HFFc6 (cell line): Measurements from ENCODE around the gene SOWAHB. TPM values are rescaled to one million over a fixed set of nuclear protein-coding genes. Genes with fewer than 3 reads are reported as not detected.

Experiments
- DNase-seq: peaks from one replicate; pipeline ENCODE4 v3.0.0-alpha.2; 2018
- H3K27ac Mint-ChIP-seq: 2 replicates; pipeline ENCODE4 v1.8.0; 2020; ENCODE audit warnings: mild to moderate bottlenecking, mixed read lengths
- H3K27me3 Mint-ChIP-seq: 2 replicates; pipeline ENCODE4 v1.8.0; 2021; ENCODE audit warnings: mild to moderate bottlenecking, moderate library complexity, mixed read lengths; ENCODE audit not compliant: insufficient read depth
- H3K36me3 Mint-ChIP-seq: 2 replicates; pipeline ENCODE4 v1.8.0; 2021; ENCODE audit warnings: low read depth, mixed read lengths
- H3K4me1 Mint-ChIP-seq: 2 replicates; pipeline ENCODE4 v1.8.0; 2020; ENCODE audit warnings: low read depth, mixed read lengths
- H3K4me3 Mint-ChIP-seq: 2 replicates; pipeline ENCODE4 v1.8.0; 2020; ENCODE audit warnings: mild to moderate bottlenecking, moderate library complexity, mixed read lengths
- H3K9me3 Mint-ChIP-seq: 2 replicates; pipeline ENCODE4 v1.8.0; 2020; ENCODE audit warnings: mild to moderate bottlenecking, mixed read lengths
- CTCF ChIP-seq: fragments of 200-600 bp; sonication (generic); IDR thresholded peaks from 2 replicates; pipeline ENCODE4 v1.5.0; 2021; ENCODE audit warnings: antibody characterized with exemption, mild to moderate bottlenecking
- long read RNA-seq: library from polyadenylated mRNA; unstranded; transcript quantifications from one replicate; pipeline ENCODE4 v2.0.0, GENCODE V29; 2019
- total RNA-seq, 6 experiments: library from RNA; stranded (reverse); fragmentation: NEBNext Ultra II Directional; extraction: Animal tissue kit (Norgen Biotek cat#: 25700); gene quantifications; 2 replicates in 1 of 6; 3 replicates in 5 of 6; pipeline ENCODE4 v1.2.3, GENCODE V29; 2021

SOWAHB gene
- total RNA-seq: under 1 TPM; 0.09 to 0.14 (median 0.11) TPM
- long read RNA-seq: 0 reads

GRCh38 chr4:76897536-76898384 lies at the start of gene SOWAHB:
Gene SOWAHB, minus strand, starts transcription at chr4:76898144. Its CDS starts 295 bp downstream, at chr4:76897849.
- Mint-ChIP-seq H3K27me3 (peaks cover 8% of the 10 kb centered on the region), H3K9me3 (no peaks in the 10 kb centered on the region), H3K36me3 (peaks cover 4% of the 10 kb centered on the region; the same call in 1 of the 2 replicates), H3K4me3 (peak within 1 kb of the TSS; percentile 44), H3K4me1 (peaks cover 10% of the 10 kb centered on the region), H3K27ac (no peak within 1 kb of the TSS)
- no peak for TF ChIP-seq CTCF
- DNase-seq: no peak

- TF ChIP-seq CTCF: no peak; the same call in 1 of the 2 replicates
- no peak for DNase-seq
- Mint-ChIP-seq H3K27ac (no peak overlapping the region; the same call in 1 of the 2 replicates), H3K9me3 (no peaks in the 10 kb centered on the region), H3K4me3 (peak overlapping the region; percentile 92), H3K27me3 (peaks cover 2% of the 10 kb centered on the region), H3K4me1 (peaks cover 65% of the 10 kb centered on the region), H3K36me3 (peaks cover 62% of the 10 kb centered on the region)
These were observed 49.4 kb upstream of the SOWAHB start for GRCh38 chr4:76947369-76947768.

- Mint-ChIP-seq H3K9me3 (no peaks in the 10 kb centered on the region), H3K27ac (peak overlapping the region; percentile 36), H3K4me3 (no peak overlapping the region; the same call in 1 of the 2 replicates), H3K4me1 (peaks cover 61% of the 10 kb centered on the region), H3K27me3 (no peaks in the 10 kb centered on the region; the same call in 1 of the 2 replicates), H3K36me3 (peaks cover 72% of the 10 kb centered on the region)
- DNase-seq: no peak
- TF ChIP-seq CTCF: no peak
These were observed 45.8 kb upstream of the SOWAHB start for GRCh38 chr4:76943790-76944189.

- peak; percentile 71 for DNase-seq
These were observed 45.2 kb upstream of the SOWAHB start for GRCh38 chr4:76943129-76943620.

GRCh38 chr4:76939184-76939583 lies 41.2 kb upstream of the SOWAHB start:
- H3K9me3 Mint-ChIP-seq: no peaks in the 10 kb centered on the region
- H3K36me3 Mint-ChIP-seq: peaks cover 49% of the 10 kb centered on the region

More at GRCh38 chr4:76943129-76943620, 45.2 kb upstream of the SOWAHB start:
- peak overlapping the region; percentile 36 for H3K27ac Mint-ChIP-seq
- H3K4me1 Mint-ChIP-seq: peaks cover 59% of the 10 kb centered on the region
- no peaks in the 10 kb centered on the region; the same call in 1 of the 2 replicates for H3K27me3 Mint-ChIP-seq
- H3K9me3 Mint-ChIP-seq: no peaks in the 10 kb centered on the region
- peaks cover 67% of the 10 kb centered on the region for H3K36me3 Mint-ChIP-seq
- H3K4me3 Mint-ChIP-seq: no peak overlapping the region
- no peak for TF ChIP-seq CTCF

More at GRCh38 chr4:76939184-76939583, 41.2 kb upstream of the SOWAHB start:
- H3K4me3 Mint-ChIP-seq: no peak overlapping the region
- no peaks in the 10 kb centered on the region; the same call in 1 of the 2 replicates for H3K27me3 Mint-ChIP-seq
- no peak for TF ChIP-seq CTCF
- DNase-seq: no peak
- H3K4me1 Mint-ChIP-seq: peaks cover 19% of the 10 kb centered on the region
- no peak overlapping the region for H3K27ac Mint-ChIP-seq
